NB4 (cell line): ENCODE data around the gene PIR.
A peak's percentile ranks its signal among the peaks of the same experiment; 100 is the strongest.

Experiments
- DNase-seq: peaks from one replicate; pipeline ENCODE4 v3.0.0; 2010; ENCODE audit warnings: low read depth
- H3K4me3 ChIP-seq: one replicate; pipeline ENCODE4 v1.5.1; 2011; ENCODE audit warnings: mild to moderate bottlenecking, low read depth, low read length, moderate library complexity
- MYC ChIP-seq: IDR thresholded peaks from 2 replicates; pipeline ENCODE4 v1.6.1; 2011; ENCODE audit warnings: low read depth, low read length
- POLR2A ChIP-seq: IDR thresholded peaks from 2 replicates; pipeline ENCODE4 v1.6.1; 2011; ENCODE audit warnings: mild to moderate bottlenecking; ENCODE audit not compliant: insufficient read length; ENCODE audit errors: extremely low read depth
- TF ChIP-seq, protein P1 (sequence below): IDR thresholded peaks from one replicate; pipeline ENCODE4 v1.5.1; 2012; ENCODE audit warnings: low read depth, low read length
- TF ChIP-seq, protein P2 (sequence below): IDR thresholded peaks from 2 replicates; pipeline ENCODE4 v1.6.1; 2011; ENCODE audit warnings: low read depth, low read length

Gene PIR

DNA sequence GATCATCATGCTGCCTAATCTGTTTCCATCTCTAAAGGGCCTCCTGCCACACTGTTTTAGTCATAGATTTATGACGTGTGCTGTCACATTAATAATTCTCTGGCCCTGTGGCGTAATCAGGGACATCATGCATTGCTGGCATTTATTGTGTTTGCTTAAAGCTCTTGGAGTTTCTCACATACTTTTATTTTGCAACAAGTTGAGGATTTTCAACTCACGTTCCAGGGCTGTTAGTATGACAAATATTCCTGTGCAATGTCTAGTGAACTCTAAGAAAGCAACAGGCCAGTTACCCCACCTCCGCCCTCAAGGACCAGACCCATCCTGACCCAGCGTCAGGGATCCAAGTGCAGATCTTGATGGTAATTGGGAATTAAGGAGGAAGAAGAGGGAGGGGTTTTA, 150.1 kb downstream of the PIR start:
- no peak overlapping the region for H3K4me3 ChIP-seq
- DNase-seq: no peak

DNA sequence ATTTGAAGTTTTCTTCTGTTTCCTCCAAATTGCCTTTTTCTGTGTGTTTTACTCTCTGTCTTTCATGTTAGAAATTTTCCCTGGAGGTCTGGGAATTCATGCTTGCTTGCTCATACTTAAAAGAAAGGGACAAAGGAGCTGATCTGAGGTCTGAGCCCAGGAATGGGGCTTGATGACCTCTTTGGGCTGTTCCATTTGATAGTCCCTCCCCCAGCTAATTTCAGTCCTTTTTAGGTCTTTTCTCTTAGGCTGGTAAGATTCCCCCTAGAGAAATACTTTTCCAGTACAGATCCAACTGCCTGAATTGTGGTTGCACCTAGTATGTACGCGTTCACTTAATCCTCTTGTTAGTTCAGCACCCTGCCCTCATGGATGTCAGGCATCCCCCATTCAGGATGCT, 152.3 kb downstream of the PIR start:
- DNase-seq: no peak
- H3K4me3 ChIP-seq: no peak overlapping the region
- TF ChIP-seq, protein P1, sequence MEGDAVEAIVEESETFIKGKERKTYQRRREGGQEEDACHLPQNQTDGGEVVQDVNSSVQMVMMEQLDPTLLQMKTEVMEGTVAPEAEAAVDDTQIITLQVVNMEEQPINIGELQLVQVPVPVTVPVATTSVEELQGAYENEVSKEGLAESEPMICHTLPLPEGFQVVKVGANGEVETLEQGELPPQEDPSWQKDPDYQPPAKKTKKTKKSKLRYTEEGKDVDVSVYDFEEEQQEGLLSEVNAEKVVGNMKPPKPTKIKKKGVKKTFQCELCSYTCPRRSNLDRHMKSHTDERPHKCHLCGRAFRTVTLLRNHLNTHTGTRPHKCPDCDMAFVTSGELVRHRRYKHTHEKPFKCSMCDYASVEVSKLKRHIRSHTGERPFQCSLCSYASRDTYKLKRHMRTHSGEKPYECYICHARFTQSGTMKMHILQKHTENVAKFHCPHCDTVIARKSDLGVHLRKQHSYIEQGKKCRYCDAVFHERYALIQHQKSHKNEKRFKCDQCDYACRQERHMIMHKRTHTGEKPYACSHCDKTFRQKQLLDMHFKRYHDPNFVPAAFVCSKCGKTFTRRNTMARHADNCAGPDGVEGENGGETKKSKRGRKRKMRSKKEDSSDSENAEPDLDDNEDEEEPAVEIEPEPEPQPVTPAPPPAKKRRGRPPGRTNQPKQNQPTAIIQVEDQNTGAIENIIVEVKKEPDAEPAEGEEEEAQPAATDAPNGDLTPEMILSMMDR: no peak
- TF ChIP-seq, protein P2, sequence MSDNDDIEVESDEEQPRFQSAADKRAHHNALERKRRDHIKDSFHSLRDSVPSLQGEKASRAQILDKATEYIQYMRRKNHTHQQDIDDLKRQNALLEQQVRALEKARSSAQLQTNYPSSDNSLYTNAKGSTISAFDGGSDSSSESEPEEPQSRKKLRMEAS: no peak
- TF ChIP-seq POLR2A (no peak), MYC (no peak)

More for the DNA sequence above, 150.1 kb downstream of the PIR start:
- TF ChIP-seq, protein P1: no peak
- TF ChIP-seq MYC: no peak
- TF ChIP-seq, protein P2: no peak
- no peak for TF ChIP-seq POLR2A

DNA sequence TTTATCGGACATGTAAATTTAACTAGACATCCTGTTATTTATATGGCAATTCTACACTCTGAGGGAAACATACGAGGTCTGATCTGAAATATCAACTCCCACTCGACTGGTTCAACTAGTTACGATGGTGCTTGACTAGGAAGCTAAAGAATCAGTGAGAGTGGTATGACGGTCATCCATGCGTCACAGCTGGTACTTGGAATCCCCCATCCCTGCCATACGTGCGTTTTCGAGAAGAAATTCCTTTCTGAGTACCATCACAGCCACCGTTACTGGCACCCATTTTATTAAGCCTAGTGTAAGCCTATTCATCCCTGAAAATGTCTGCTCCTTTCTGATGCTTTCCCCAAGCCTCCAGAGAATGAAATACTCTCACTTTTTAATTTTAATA, 157.1 kb downstream of the PIR start:
- peak; percentile 12 for DNase-seq
- TF ChIP-seq, protein P2: no peak
- TF ChIP-seq, protein P1: no peak
- TF ChIP-seq POLR2A: no peak
- TF ChIP-seq MYC: no peak
- H3K4me3 ChIP-seq: peak overlapping the region; percentile 82

DNA sequence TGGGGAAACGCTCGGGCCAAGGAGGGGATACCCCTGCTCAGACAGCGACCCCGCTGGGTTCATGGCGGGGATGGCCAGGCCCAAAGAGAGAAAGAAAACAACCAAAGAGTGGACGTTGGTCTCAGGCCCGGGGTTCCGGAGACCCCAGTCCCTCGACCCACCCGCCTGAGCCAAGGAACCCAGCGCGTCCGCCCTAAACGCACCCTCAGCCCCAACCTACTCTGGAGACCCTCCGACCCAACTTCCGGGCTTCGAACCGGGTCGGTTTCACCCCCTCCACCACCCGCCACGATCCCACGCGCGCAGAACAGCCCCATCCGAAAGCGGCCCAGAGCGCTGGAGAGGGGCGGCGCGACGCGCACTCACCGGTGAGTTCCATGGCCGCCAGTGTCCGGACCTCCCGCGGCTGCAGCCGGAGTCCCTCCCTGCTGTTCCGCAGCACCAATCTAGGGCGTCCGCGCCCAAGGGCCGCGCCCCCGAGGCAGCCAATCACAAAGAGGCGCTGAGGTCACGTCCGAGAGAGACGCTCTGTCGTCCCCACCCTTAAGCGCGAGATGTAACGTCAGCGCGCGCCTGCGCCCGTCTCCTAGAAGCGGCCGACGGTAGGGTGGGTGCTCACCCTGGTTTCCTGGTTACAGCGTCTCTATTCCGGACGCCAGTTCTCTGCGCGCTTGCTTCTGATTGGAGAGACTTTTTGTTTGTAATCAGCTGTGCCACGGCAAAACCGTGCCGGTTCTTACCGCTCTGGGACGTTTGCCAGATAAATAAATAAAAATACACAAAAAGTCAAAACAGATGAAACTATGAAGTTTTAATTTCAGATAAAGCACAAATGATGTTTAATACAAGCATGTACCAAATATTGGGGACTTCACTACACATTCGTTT, 157.8 kb downstream of the PIR start, which contains the start of gene PIGA:
Gene PIGA, minus strand, starts transcription at position 389 of the 888 bp plus-strand sequence. CDS start 3,593 bp downstream, outside the sequence.
- TF ChIP-seq, protein P1: no peak
- TF ChIP-seq, protein P2: 0 out of 2 replicates have a peak, but pooled peaks have one; percentile 22
- peak; percentile 17; the same call in 1 of the 2 replicates for TF ChIP-seq MYC
- TF ChIP-seq POLR2A: peak; percentile 66
- DNase-seq: peak; percentile 95
- H3K4me3 ChIP-seq: peak within 1 kb of the TSS; percentile 89
